MM.1S (cell line): ENCODE measurements around the gene EPHA10.

ENCODE experiments used
- DNase-seq: peaks from one replicate; pipeline ENCODE4 v3.0.0-alpha.2; 2015
- H2AFZ ChIP-seq: fragments of 300-600 bp; sonication (generic); 2 replicates; pipeline ENCODE4 v1.6.0; 2016; ENCODE audit warnings: antibody characterized with exemption, low read length
- H3F3A ChIP-seq: fragments of 300-600 bp; sonication (generic); 2 replicates; pipeline ENCODE4 v1.6.1; 2016; ENCODE audit warnings: mild to moderate bottlenecking, antibody characterized with exemption, low read length, moderate library complexity, mixed read lengths; ENCODE audit not compliant: insufficient read depth
- H3K27ac ChIP-seq: fragments of 300-600 bp; sonication (generic); 2 replicates; pipeline ENCODE4 v1.5.1; 2016; ENCODE audit warnings: mild to moderate bottlenecking, low read length
- H3K27me3 ChIP-seq: fragments of 300-600 bp; sonication (generic); replicated peaks from 2 replicates; pipeline ENCODE4 v1.6.0; 2016; ENCODE audit warnings: low read length; ENCODE audit not compliant: insufficient read depth
- H3K36me3 ChIP-seq: fragments of 300-600 bp; sonication (generic); replicated peaks from 2 replicates; pipeline ENCODE4 v1.6.1; 2016; ENCODE audit warnings: mild to moderate bottlenecking, low read length, mixed read lengths; ENCODE audit not compliant: insufficient read depth
- H3K4me1 ChIP-seq: fragments of 300-600 bp; sonication (generic); 2 replicates; pipeline ENCODE4 v1.6.1; 2016; ENCODE audit warnings: low read length, mixed read lengths
- H3K4me2 ChIP-seq: fragments of 300-600 bp; sonication (generic); 2 replicates; pipeline ENCODE4 v1.6.0; 2016; ENCODE audit warnings: low read depth, low read length
- H3K4me3 ChIP-seq: fragments of 300-600 bp; sonication (generic); 2 replicates; pipeline ENCODE4 v1.5.1; 2016; ENCODE audit warnings: low read length, mixed read lengths
- H3K79me2 ChIP-seq: fragments of 300-600 bp; sonication (generic); 2 replicates; pipeline ENCODE4 v1.6.1; 2016; ENCODE audit warnings: mixed run types, low read length, mixed read lengths
- H3K9ac ChIP-seq: fragments of 300-600 bp; sonication (generic); 2 replicates; pipeline ENCODE4 v1.6.1; 2016; ENCODE audit warnings: low read length, mixed read lengths
- H3K9me2 ChIP-seq: fragments of 300-600 bp; sonication (generic); replicated peaks from 2 replicates; pipeline ENCODE4 v1.6.1; 2016; ENCODE audit warnings: mild to moderate bottlenecking, low read length, mixed read lengths; ENCODE audit not compliant: insufficient read depth
- H3K9me3 ChIP-seq: fragments of 300-600 bp; sonication (generic); replicated peaks from 2 replicates; pipeline ENCODE4 v1.6.1; 2016; ENCODE audit warnings: mild to moderate bottlenecking, low read length, mixed read lengths; ENCODE audit not compliant: insufficient read depth
- H4K20me1 ChIP-seq: fragments of 300-600 bp; sonication (generic); 2 replicates; pipeline ENCODE4 v1.6.1; 2016; ENCODE audit warnings: mild to moderate bottlenecking, low read length, moderate library complexity, mixed read lengths; ENCODE audit not compliant: insufficient read depth
- EZH2 ChIP-seq: fragments of 300-600 bp; sonication (generic); optimal IDR thresholded peaks from 2 replicates; pipeline ENCODE3; 2017; ENCODE audit warnings: low read depth, mild to moderate bottlenecking, antibody characterized with exemption, low read length, mixed read lengths
- EZH2phosphoT487 ChIP-seq: fragments of 300-600 bp; sonication (generic); IDR thresholded peaks from 2 replicates; pipeline ENCODE4 v1.6.1; 2018; ENCODE audit warnings: antibody characterized with exemption, low read length
- TF ChIP-seq, protein P1 (sequence below): fragments of 300-600 bp; sonication (generic); IDR thresholded peaks from 2 replicates; pipeline ENCODE4 v1.5.1; 2016; ENCODE audit warnings: antibody characterized with exemption, low read length, mixed read lengths

Gene EPHA10

DNA sequence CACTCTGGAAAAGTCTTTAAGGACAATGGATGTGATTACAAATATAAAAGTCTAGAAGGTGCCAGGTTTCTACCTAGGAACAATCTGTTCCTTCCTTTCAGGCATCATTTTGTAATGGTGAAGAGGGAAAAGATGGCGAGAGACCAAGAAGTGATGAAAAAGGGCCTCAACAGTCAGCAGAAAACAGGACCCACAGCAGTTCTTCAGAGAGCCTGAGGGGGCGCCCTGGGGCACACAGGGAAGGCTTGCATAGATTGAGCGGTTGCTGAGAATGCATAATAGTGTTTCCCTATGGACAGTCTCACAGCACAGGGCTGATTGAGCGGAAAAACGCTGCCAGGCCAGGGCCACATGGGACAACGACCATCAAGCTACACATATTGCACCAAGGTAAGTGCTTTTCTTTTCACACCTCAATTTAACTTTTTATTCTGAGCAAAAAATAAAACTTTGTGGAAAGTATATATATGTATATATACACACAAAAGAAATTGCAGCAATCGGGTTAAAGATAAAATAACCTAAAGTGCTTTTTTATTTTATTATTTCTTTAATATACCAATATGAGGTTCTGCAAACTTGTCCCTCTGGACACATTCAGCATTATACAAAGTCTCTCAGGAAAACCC is 46.2 kb upstream of the EPHA10 start:
- 0 out of 2 replicates have a peak, but pooled peaks cover 6% of the 10 kb centered on the region for H4K20me1 ChIP-seq
- H3K4me1 ChIP-seq, result peaks cover 14% of the 10 kb centered on the region; the same call in 1 of the 2 replicates
- no peaks in the 10 kb centered on the region for H3K36me3 ChIP-seq
- no peak overlapping the region for H3K4me3 ChIP-seq
- no peaks in the 10 kb centered on the region for H3K9me2 ChIP-seq
- DNase-seq, result peak; percentile 70
- no peak overlapping the region for H3K9ac ChIP-seq
- H2AFZ ChIP-seq, result no peak overlapping the region
- H3K27ac ChIP-seq, result no peak overlapping the region
- H3F3A ChIP-seq, result peaks cover 22% of the 10 kb centered on the region
- TF ChIP-seq EZH2phosphoT487, result no peak
- TF ChIP-seq, protein P1, sequence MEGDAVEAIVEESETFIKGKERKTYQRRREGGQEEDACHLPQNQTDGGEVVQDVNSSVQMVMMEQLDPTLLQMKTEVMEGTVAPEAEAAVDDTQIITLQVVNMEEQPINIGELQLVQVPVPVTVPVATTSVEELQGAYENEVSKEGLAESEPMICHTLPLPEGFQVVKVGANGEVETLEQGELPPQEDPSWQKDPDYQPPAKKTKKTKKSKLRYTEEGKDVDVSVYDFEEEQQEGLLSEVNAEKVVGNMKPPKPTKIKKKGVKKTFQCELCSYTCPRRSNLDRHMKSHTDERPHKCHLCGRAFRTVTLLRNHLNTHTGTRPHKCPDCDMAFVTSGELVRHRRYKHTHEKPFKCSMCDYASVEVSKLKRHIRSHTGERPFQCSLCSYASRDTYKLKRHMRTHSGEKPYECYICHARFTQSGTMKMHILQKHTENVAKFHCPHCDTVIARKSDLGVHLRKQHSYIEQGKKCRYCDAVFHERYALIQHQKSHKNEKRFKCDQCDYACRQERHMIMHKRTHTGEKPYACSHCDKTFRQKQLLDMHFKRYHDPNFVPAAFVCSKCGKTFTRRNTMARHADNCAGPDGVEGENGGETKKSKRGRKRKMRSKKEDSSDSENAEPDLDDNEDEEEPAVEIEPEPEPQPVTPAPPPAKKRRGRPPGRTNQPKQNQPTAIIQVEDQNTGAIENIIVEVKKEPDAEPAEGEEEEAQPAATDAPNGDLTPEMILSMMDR, result peak; percentile 89
- H3K4me2 ChIP-seq, result no peak overlapping the region
- no peaks in the 10 kb centered on the region for H3K9me3 ChIP-seq
- no peaks in the 10 kb centered on the region for H3K27me3 ChIP-seq
- H3K79me2 ChIP-seq, result peaks cover 28% of the 10 kb centered on the region

DNA sequence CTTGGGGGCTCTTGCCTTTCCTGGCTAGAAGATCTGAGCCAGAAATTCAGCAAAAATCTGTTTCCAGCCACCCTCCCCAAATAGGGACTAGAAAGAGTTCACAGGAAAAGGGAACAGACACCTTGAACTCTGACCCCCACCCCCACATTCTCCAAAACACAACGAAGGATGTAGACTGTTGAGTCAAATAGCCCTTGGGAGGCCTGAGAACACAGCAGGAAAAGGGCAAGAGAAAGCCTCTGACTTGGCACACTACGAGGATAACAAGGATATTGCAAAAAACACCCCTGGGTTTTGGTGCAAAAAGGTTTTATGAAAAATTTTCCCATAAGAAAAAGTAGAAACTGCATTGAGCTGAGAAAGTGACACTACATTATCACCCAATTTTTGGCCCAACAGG is 45.0 kb upstream of the EPHA10 start:
- Histone ChIP-seq H3K4me2 (no peak overlapping the region), H3K27ac (no peak overlapping the region), H2AFZ (no peak overlapping the region), H3K27me3 (no peaks in the 10 kb centered on the region), H4K20me1 (0 out of 2 replicates have a peak, but pooled peaks cover 6% of the 10 kb centered on the region), H3K4me3 (no peak overlapping the region), H3K9me2 (no peaks in the 10 kb centered on the region), H3K9me3 (no peaks in the 10 kb centered on the region), H3F3A (peaks cover 22% of the 10 kb centered on the region), H3K36me3 (0 out of 2 replicates have a peak, but pooled peaks cover 8% of the 10 kb centered on the region), H3K4me1 (peaks cover 14% of the 10 kb centered on the region; the same call in 1 of the 2 replicates), H3K9ac (no peak overlapping the region), H3K79me2 (peaks cover 39% of the 10 kb centered on the region)
- TF ChIP-seq EZH2 (no peak), EZH2phosphoT487 (no peak)
- TF ChIP-seq, protein P1, result no peak
- no peak for DNase-seq

DNA sequence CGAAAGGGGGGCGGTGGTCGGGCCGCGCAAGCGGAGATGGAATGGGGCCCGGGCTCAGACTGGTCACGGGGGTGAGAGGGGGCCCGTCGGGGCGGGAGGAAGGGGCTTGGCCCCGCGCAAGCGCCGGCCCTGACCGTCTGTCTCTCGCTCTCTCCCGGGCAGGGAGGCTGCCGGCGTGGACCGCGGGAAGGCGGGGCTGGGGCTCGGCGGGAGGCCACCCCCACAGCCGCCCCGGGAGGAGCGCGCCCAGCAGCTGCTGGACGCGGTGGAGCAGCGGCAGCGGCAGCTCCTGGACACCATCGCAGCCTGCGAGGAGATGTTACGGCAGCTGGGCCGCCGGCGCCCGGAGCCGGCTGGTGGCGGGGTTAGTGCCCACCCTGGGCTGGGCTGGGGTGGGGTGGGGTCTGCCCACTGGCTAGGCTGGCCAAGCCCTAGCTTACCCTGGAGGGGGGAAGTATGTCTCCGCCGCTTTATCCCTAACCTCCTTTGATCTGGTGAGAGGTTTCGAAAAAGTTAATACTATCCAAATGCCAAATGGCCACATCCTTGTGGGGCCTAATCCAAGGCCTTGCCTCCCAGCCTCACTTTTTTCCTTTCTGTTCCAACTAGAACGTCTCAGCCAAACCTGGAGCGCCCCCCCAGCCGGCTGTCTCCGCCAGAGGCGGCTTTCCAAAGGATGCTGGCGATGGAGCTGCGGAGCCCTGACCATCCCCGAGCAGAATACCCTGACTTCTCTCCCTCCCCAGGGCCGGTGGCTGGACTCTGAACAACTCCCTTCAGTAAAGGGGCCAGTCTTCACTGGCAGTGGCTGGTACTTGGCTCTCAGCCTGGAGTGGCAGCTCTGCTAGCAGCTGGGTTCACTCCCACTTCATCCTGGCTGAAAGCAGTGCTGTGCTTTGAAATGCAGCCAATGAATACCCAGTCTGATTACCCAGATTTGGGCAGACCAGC is 43.7 kb upstream of the EPHA10 start:
- peaks cover 14% of the 10 kb centered on the region; the same call in 1 of the 2 replicates for H3K4me1 ChIP-seq
- H3K4me3 ChIP-seq, result peak overlapping the region; percentile 79
- peaks cover 52% of the 10 kb centered on the region for H3K79me2 ChIP-seq
- H3F3A ChIP-seq, result peaks cover 22% of the 10 kb centered on the region
- H3K4me2 ChIP-seq, result peak overlapping the region; percentile 69
- H3K9me3 ChIP-seq, result no peaks in the 10 kb centered on the region
- H2AFZ ChIP-seq, result peak overlapping the region; percentile 65
- peak overlapping the region; percentile 86 for H3K9ac ChIP-seq
- H3K27ac ChIP-seq, result peak overlapping the region; percentile 44; the same call in 1 of the 2 replicates
- peak; percentile 63 for DNase-seq
- TF ChIP-seq EZH2 (no peak), EZH2phosphoT487 (no peak)
- TF ChIP-seq, protein P1, result no peak
- H4K20me1 ChIP-seq, result peaks cover 12% of the 10 kb centered on the region
- H3K36me3 ChIP-seq, result 0 out of 2 replicates have a peak, but pooled peaks cover 8% of the 10 kb centered on the region
- H3K9me2 ChIP-seq, result no peaks in the 10 kb centered on the region
- H3K27me3 ChIP-seq, result no peaks in the 10 kb centered on the region
